Smooth muscle cell (in vitro differentiated cells): Measurements from ENCODE around the gene SNTA1. TPM values are rescaled to one million over a fixed set of nuclear protein-coding genes. Genes with fewer than 3 reads are reported as not detected.
"Not testable (repeated sequence)": the region's sequence is repeated elsewhere in the genome, so short reads cannot be mapped to it uniquely, and the experiment has no call there.

Source experiments
- DNase-seq: peaks from one replicate; lab custom pipeline; 2025; ENCODE audit not compliant: unreplicated experiment; lab: John Stamatoyannopoulos, UW
- H2AFZ ChIP-seq: fragments of 200-600 bp; sonication (generic); 2 replicates; pipeline ENCODE4 v1.6.0; 2016; ENCODE audit warnings: antibody characterized with exemption, low read depth, mild to moderate bottlenecking
- H3F3A ChIP-seq: fragments of 200-600 bp; sonication (generic); 2 replicates; pipeline ENCODE4 v1.6.0; 2017; ENCODE audit warnings: antibody characterized with exemption, low read depth
- H3K27ac ChIP-seq: fragments of 200-600 bp; sonication (generic); 2 replicates; pipeline ENCODE4 v1.5.1; 2016; ENCODE audit warnings: low read depth, mild to moderate bottlenecking
- H3K27me3 ChIP-seq: fragments of 200-600 bp; sonication (generic); 2 replicates; pipeline ENCODE4 v1.6.1; 2016; ENCODE audit warnings: low read depth, mild to moderate bottlenecking
- H3K36me3 ChIP-seq: fragments of 200-600 bp; sonication (generic); 2 replicates; pipeline ENCODE4 v1.5.1; 2016; ENCODE audit warnings: low read depth
- H3K4me1 ChIP-seq: fragments of 200-600 bp; sonication (generic); 2 replicates; pipeline ENCODE4 v1.5.1; 2016; ENCODE audit warnings: low read depth
- H3K4me2 ChIP-seq: fragments of 200-600 bp; sonication (generic); 2 replicates; pipeline ENCODE4 v1.6.0; 2016; ENCODE audit warnings: mild to moderate bottlenecking
- H3K4me3 ChIP-seq: fragments of 200-600 bp; sonication (generic); 2 replicates; pipeline ENCODE4 v1.5.1; 2016; ENCODE audit warnings: mild to moderate bottlenecking
- H3K79me2 ChIP-seq: fragments of 200-600 bp; sonication (generic); 2 replicates; pipeline ENCODE4 v1.6.0; 2016; ENCODE audit warnings: low read depth, mild to moderate bottlenecking
- H3K9ac ChIP-seq: fragments of 200-600 bp; sonication (generic); 2 replicates; pipeline ENCODE4 v1.6.0; 2016; ENCODE audit warnings: low read depth
- H3K9me3 ChIP-seq: fragments of 200-600 bp; sonication (generic); replicated peaks from 2 replicates; pipeline ENCODE4 v1.5.1; 2016; ENCODE audit warnings: low read depth
- H4K20me1 ChIP-seq: fragments of 200-600 bp; sonication (generic); 2 replicates; pipeline ENCODE4 v1.6.0; 2016; ENCODE audit warnings: low read depth
- WGBS: methylation state at CpG from one replicate; pipeline ENCODE4 v1.1.7; 2016; ENCODE audit warnings: low lambda C conversion rate; 5-methylcytosine and 5-hydroxymethylcytosine counted together
- polyA plus RNA-seq: library from polyadenylated mRNA; unstranded; fragments of >200 nt; fragmentation: Nextera tagmentation; extraction: Ambion mirVana; gene quantifications from 2 replicates; pipeline ENCODE4 v1.2.1, GENCODE V29; 2016
- total RNA-seq: library from RNA; depleted of rRNA; stranded (reverse); fragments of >200 nt; gene quantifications from 2 replicates; pipeline ENCODE4 v1.2.3, GENCODE V29; 2014
- TF ChIP-seq, protein P1 (sequence below): fragments of 200-600 bp; sonication (generic); IDR thresholded peaks from 2 replicates; pipeline ENCODE4 v1.5.1; 2017; ENCODE audit warnings: borderline replicate concordance, mild to moderate bottlenecking, antibody characterized with exemption; ENCODE audit not compliant: insufficient read depth, poor library complexity, severe bottlenecking

The SNTA1 gene
- total and polyA plus RNA-seq, 2 experiments from 2014 or later, result 39.2 to 58.2 TPM

DNA sequence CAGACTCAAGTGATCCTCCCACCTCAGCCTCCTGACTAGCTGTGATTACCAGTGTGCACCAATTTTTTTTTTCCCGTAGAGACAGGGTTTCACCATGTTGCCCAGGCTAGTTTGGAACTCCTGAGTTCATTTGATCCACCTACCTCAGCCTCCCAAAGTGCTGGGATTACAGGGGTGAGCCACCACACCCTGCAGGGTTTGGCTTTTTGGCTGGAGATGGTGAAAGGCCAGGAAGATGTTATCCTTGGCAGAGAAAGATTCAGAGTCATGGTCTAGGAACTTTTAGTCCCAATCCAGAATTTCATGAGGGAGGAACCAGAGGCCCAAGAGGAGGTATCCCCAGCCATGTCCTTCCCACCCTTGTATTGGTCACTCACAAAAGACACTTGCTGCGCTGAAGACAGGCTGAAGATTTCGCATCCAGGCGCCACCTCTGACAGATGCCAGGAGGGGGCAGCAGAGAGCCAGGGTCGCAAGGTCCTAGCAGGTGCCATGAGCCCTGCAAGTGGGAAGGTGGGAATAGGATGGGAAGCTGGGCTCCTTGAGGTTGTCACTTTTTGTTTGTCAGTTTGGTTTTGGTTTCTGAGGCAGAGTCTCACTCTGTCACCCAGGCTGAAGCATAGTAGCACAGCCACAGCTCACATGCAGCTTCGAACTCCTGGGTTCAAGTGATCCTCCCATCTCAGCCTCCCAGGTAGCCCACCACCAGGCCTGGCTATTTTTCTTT lies 13.5 kb upstream of the SNTA1 start:
- H4K20me1 ChIP-seq, H3K36me3 ChIP-seq, H3K27me3 ChIP-seq, H3K4me1 ChIP-seq, H3K9me3 ChIP-seq, H3K9ac ChIP-seq, H3K4me3 ChIP-seq, H3K27ac ChIP-seq, H3K79me2 ChIP-seq, H2AFZ ChIP-seq, H3K4me2 ChIP-seq, H3F3A ChIP-seq: not testable (repeated sequence)
- WGBS, result 20% methylated on average over 5 of the region's 6 CpGs
- TF ChIP-seq, protein P1, sequence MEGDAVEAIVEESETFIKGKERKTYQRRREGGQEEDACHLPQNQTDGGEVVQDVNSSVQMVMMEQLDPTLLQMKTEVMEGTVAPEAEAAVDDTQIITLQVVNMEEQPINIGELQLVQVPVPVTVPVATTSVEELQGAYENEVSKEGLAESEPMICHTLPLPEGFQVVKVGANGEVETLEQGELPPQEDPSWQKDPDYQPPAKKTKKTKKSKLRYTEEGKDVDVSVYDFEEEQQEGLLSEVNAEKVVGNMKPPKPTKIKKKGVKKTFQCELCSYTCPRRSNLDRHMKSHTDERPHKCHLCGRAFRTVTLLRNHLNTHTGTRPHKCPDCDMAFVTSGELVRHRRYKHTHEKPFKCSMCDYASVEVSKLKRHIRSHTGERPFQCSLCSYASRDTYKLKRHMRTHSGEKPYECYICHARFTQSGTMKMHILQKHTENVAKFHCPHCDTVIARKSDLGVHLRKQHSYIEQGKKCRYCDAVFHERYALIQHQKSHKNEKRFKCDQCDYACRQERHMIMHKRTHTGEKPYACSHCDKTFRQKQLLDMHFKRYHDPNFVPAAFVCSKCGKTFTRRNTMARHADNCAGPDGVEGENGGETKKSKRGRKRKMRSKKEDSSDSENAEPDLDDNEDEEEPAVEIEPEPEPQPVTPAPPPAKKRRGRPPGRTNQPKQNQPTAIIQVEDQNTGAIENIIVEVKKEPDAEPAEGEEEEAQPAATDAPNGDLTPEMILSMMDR, result peak; percentile 100
- DNase-seq, result peak; percentile 54

- Histone ChIP-seq H3K79me2 (no peaks in the 10 kb centered on the region), H3K9me3 (no peaks in the 10 kb centered on the region), H3K4me2 (no peak overlapping the region), H3K9ac (no peak overlapping the region), H4K20me1 (no peaks in the 10 kb centered on the region), H3K27me3 (no peaks in the 10 kb centered on the region), H3F3A (no peaks in the 10 kb centered on the region), H3K4me1 (no peaks in the 10 kb centered on the region), H3K27ac (no peak overlapping the region), H3K4me3 (no peak overlapping the region), H2AFZ (no peak overlapping the region), H3K36me3 (no peaks in the 10 kb centered on the region)
- 80% methylated on average over 4 of the region's 4 CpGs for WGBS
- TF ChIP-seq, protein P1, result no peak
- no peak for DNase-seq
Observed at GRCh38 chr20:33450867-33451266, 7.3 kb upstream of the SNTA1 start.

DNA sequence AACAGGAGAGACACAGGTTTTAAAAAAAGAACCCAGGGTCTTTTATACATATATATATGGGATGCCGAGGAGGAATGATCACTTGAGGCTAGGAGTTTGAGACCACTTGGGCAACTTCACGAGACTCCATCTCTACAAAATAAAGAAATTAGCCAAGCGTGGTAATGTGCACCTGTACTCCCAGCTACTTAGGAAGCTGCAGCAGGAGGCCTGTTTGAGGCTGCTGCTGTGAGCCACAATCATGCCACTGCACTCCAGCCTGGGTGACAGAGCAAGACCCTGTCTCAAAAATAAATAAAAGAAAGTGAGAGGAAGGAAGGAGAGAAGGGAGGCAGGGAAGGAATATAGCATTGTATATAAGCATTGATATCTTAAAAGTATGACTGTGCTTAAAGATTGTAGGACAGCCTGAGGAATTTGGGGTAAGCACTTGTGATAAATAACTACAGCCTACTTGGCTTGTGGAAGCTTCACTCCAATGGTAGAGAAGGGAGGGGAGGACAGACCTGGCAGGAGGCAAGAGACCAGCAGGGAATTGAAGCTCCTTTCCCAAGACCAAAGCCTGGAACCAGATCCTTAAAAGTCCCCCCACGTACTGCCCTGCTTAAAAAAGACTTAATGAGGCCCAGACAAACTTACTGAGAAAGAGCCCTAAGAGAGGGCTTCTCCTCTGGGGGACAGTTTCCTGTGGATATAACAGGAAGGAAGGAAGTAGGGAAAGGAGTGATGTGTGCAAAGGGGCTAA lies 2.5 kb upstream of the SNTA1 start:
- no peak overlapping the region for H3K4me3 ChIP-seq
- no peaks in the 10 kb centered on the region for H3K36me3 ChIP-seq
- H3K27me3 ChIP-seq, result no peaks in the 10 kb centered on the region
- no peak overlapping the region for H3K9ac ChIP-seq
- no peak overlapping the region for H3K4me2 ChIP-seq
- no peak for DNase-seq
- TF ChIP-seq, protein P1, result no peak
- H3K9me3 ChIP-seq, result no peaks in the 10 kb centered on the region
- no peaks in the 10 kb centered on the region for H3K4me1 ChIP-seq
- no peaks in the 10 kb centered on the region for H3F3A ChIP-seq
- WGBS, result 91% methylated on average over 4 of the region's 4 CpGs
- H4K20me1 ChIP-seq, result no peaks in the 10 kb centered on the region
- peaks cover 7% of the 10 kb centered on the region for H3K79me2 ChIP-seq
- no peak overlapping the region for H3K27ac ChIP-seq
- H2AFZ ChIP-seq, result no peak overlapping the region
